ENCODE data around the gene CSNK1G3. TPM values are rescaled to one million over a fixed set of nuclear protein-coding genes. Genes with fewer than 3 reads are reported as not detected.

Gene CSNK1G3
- polyA plus RNA-seq, 1 experiment: 40.9 TPM

DNA sequence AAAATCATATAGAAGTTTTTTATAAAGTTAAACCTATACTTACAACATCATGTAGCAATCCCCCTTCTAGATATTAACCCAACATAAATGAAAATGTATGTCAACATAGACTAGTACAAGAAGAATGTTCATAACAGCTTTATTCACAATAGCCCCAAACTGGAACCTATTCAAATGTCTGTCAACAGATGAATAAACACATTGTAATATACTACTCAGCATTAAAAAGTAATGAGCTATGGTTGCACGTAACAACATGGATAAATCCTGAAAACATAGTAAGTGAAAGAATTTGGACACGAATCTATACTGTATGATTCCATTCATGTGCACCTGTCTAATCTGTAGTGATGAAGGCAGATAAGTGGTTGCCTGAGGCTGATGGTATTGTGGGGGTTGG is 73.9 kb downstream of the CSNK1G3 start:
- ChIA-PET CTCF (no interaction called here), POLR2A (no interaction called here)
- H3K27ac ChIP-seq (ENCODE audit: low read depth, low read length): no peak overlapping the region
- TF ChIP-seq, protein P1, sequence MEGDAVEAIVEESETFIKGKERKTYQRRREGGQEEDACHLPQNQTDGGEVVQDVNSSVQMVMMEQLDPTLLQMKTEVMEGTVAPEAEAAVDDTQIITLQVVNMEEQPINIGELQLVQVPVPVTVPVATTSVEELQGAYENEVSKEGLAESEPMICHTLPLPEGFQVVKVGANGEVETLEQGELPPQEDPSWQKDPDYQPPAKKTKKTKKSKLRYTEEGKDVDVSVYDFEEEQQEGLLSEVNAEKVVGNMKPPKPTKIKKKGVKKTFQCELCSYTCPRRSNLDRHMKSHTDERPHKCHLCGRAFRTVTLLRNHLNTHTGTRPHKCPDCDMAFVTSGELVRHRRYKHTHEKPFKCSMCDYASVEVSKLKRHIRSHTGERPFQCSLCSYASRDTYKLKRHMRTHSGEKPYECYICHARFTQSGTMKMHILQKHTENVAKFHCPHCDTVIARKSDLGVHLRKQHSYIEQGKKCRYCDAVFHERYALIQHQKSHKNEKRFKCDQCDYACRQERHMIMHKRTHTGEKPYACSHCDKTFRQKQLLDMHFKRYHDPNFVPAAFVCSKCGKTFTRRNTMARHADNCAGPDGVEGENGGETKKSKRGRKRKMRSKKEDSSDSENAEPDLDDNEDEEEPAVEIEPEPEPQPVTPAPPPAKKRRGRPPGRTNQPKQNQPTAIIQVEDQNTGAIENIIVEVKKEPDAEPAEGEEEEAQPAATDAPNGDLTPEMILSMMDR (IDR thresholded peaks at IDR 0.05; ENCODE audit: low read depth, low read length): no peak
- no peak overlapping the region for H3K4me3 ChIP-seq (ENCODE audit: low read depth, low read length)
- H3K27me3 ChIP-seq (ENCODE audit: control insufficient read depth, insufficient read depth, low read length): no peaks in the 10 kb centered on the region
- no peak for DNase-seq (ENCODE audit: low read depth, low spot score)
- no peaks in the 10 kb centered on the region for H3K9me3 ChIP-seq (ENCODE audit: control insufficient read depth, insufficient read depth, low read length)

DNA sequence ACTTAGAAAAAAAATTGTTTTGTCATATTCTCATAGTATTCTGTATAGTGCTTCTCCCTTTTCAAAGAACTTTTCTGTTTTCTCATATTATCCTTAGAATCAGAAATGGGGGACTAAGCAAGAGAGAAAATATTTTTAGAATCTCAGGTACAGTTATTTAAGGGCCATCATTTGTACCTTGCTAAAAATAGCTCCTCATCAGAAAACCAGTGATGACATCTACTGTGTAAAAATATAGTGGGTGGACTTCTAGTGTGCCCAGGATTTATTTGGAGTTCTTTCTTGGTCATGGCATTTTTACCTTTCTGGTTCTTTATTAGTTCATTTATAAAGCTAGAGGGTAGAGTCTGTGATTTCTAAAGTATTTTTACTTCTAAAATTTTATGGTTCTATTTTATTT is 82.5 kb downstream of the CSNK1G3 start:
- no peak overlapping the region for H3K4me3 ChIP-seq (ENCODE audit: low read depth, low read length)
- TF ChIP-seq, protein P1 (IDR thresholded peaks at IDR 0.05; ENCODE audit: low read depth, low read length): no peak
- POLR2A ChIA-PET: no interaction called here
- no peak for DNase-seq (ENCODE audit: low read depth, low spot score)
- no peaks in the 10 kb centered on the region for H3K9me3 ChIP-seq (ENCODE audit: control insufficient read depth, insufficient read depth, low read length)
- H3K27ac ChIP-seq (ENCODE audit: low read depth, low read length): no peak overlapping the region
- CTCF ChIA-PET: interaction anchor here (0.9 to 1.2 kb wide), 2 partner anchors 16 to 171 kb away, joined by 3 to 4 read pairs; partner anchors contain the start of gene CEP120
- H3K27me3 ChIP-seq (ENCODE audit: control insufficient read depth, insufficient read depth, low read length): no peaks in the 10 kb centered on the region

DNA sequence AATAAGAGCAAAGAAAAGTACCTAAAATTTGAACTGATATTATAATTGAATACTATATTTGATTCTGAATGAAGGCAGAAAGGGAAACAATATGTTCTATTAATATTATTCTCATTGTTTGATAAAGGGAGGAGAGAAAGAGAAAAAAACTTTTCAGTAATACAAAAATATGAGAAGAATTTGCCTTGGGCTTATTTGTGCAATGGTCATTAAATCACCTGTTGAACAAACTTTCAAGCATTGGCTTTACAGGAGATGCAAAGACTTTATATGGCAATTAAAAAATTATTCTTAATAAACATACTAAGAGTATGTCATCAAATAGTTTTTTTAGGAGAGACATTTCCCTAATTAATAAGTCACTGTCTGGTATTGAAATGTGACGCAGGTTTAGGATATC is 85.0 kb downstream of the CSNK1G3 start:
- H3K4me3 ChIP-seq (ENCODE audit: low read depth, low read length): no peak overlapping the region
- CTCF ChIA-PET: no interaction called here
- H3K9me3 ChIP-seq (ENCODE audit: control insufficient read depth, insufficient read depth, low read length): no peaks in the 10 kb centered on the region
- DNase-seq (ENCODE audit: low read depth, low spot score): no peak
- H3K27ac ChIP-seq (ENCODE audit: low read depth, low read length): no peak overlapping the region
- POLR2A ChIA-PET: no interaction called here
- H3K27me3 ChIP-seq (ENCODE audit: control insufficient read depth, insufficient read depth, low read length): no peaks in the 10 kb centered on the region
- TF ChIP-seq, protein P1 (IDR thresholded peaks at IDR 0.05; ENCODE audit: low read depth, low read length): no peak

DNA sequence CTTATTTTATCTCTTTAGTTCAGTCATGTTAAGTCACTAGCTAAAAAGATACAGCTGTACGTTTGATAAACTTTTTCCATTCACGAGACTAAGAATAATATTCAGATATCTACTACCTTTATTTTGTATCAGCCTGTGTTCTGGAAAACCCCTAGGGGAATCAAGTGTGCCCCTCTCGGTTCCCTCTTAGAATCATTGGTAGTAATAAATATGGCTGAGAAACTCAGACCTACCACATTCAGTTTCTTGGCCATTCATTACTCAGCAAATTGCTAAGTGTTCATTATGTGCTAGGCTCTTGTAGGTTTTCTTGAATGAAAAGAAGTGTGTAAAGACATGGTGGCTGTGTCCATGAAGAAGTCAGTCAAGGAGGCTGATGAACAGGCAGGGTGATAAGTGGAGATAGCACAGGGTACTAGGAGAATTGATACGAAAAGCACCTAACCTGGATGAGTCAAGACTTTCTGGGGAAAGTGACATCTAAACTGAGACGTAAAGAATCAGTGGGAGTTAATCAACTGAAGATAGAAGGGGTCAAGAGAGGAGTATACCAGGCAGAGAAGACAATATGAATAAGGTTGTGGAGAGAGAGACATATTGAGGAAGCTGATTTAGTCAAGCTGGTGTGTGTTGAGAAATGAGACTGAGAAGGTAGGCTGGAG is 86.2 kb downstream of the CSNK1G3 start:
- Histone ChIP-seq H3K27ac (ENCODE audit: low read depth, low read length) (no peak overlapping the region), H3K4me3 (ENCODE audit: low read depth, low read length) (no peak overlapping the region), H3K9me3 (ENCODE audit: control insufficient read depth, insufficient read depth, low read length) (no peaks in the 10 kb centered on the region), H3K27me3 (ENCODE audit: control insufficient read depth, insufficient read depth, low read length) (no peaks in the 10 kb centered on the region)
- TF ChIP-seq, protein P1 (IDR thresholded peaks at IDR 0.05; ENCODE audit: low read depth, low read length): no peak
- ChIA-PET CTCF (no interaction called here), POLR2A (no interaction called here)
- DNase-seq (ENCODE audit: low read depth, low spot score): no peak

DNA sequence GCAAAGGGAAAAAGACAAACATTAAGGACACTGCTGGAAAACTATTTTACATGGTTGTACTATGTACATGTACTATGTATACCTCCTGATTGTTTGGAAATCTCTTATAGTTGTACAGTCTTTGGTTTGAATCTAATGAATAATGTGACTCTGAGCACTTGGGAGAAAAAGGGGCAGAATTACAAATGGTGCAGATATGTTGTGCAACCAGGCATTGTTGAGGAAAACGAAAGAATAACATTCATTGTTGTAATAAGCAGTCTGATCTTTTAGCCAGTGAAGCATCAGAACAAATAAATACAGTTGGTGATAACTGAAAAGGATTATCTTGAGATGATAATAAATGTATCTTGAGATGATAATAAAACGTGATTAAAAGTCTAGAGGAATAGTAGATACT is 87.2 kb downstream of the CSNK1G3 start:
- no peak for DNase-seq (ENCODE audit: low read depth, low spot score)
- Histone ChIP-seq H3K27me3 (ENCODE audit: control insufficient read depth, insufficient read depth, low read length) (no peaks in the 10 kb centered on the region), H3K4me3 (ENCODE audit: low read depth, low read length) (no peak overlapping the region), H3K27ac (ENCODE audit: low read depth, low read length) (no peak overlapping the region), H3K9me3 (ENCODE audit: control insufficient read depth, insufficient read depth, low read length) (no peaks in the 10 kb centered on the region)
- CTCF ChIA-PET: no interaction called here
- POLR2A ChIA-PET: no interaction called here
- TF ChIP-seq, protein P1 (IDR thresholded peaks at IDR 0.05; ENCODE audit: low read depth, low read length): no peak

Measured in AG04450 (cell line).